GM19372 (cell line): ENCODE data around the gene RSRC1.
"Not testable (repeated sequence)": the region's sequence is repeated elsewhere in the genome, so short reads cannot be mapped to it uniquely, and the experiment has no call there.

Source experiments
- ATAC-seq: cut with Tn5 transposase; IDR thresholded peaks from one replicate; pipeline ENCODE4 v1.9.1; 2021; ENCODE audit warnings: mild to moderate bottlenecking, low read depth, moderate library complexity; ENCODE audit not compliant: unreplicated experiment

The RSRC1 gene

GRCh38 chr3:158213461-158213860 lies 103.6 kb downstream of the RSRC1 start:
- no peak for ATAC-seq

GRCh38 chr3:158217992-158218391 lies 108.1 kb downstream of the RSRC1 start:
- no peak for ATAC-seq

GRCh38 chr3:158220575-158220974 lies 110.7 kb downstream of the RSRC1 start:
- ATAC-seq: no peak

- ATAC-seq: no peak
Observed at GRCh38 chr3:158221426-158221825, 111.5 kb downstream of the RSRC1 start.

GRCh38 chr3:158226429-158226828 lies 116.5 kb downstream of the RSRC1 start:
- no peak for ATAC-seq

GRCh38 chr3:158228942-158229341 lies 119.1 kb downstream of the RSRC1 start:
- ATAC-seq: not testable (repeated sequence)

GRCh38 chr3:158233791-158234190 lies 123.9 kb downstream of the RSRC1 start:
- ATAC-seq: no peak

- ATAC-seq: no peak
Observed at GRCh38 chr3:158244274-158244673, 134.4 kb downstream of the RSRC1 start.

GRCh38 chr3:158247288-158247687 lies 137.4 kb downstream of the RSRC1 start:
- no peak for ATAC-seq

- ATAC-seq: no peak
Observed at GRCh38 chr3:158248261-158248660, 138.4 kb downstream of the RSRC1 start.

GRCh38 chr3:158249183-158249582 lies 139.3 kb downstream of the RSRC1 start:
- no peak for ATAC-seq

- no peak for ATAC-seq
Observed at GRCh38 chr3:158258619-158259018, 148.7 kb downstream of the RSRC1 start.

- no peak for ATAC-seq
Observed at GRCh38 chr3:158260392-158260791, 150.5 kb downstream of the RSRC1 start.

GRCh38 chr3:158261371-158261991 lies 151.6 kb downstream of the RSRC1 start:
- no peak for ATAC-seq

GRCh38 chr3:158264894-158265293 lies 155.0 kb downstream of the RSRC1 start:
- no peak for ATAC-seq

GRCh38 chr3:158267015-158267414 lies 157.1 kb downstream of the RSRC1 start:
- ATAC-seq: no peak

- no peak for ATAC-seq
Observed at GRCh38 chr3:158269942-158270341, 160.1 kb downstream of the RSRC1 start.

- no peak for ATAC-seq
Observed at GRCh38 chr3:158272081-158272480, 162.2 kb downstream of the RSRC1 start.

- no peak for ATAC-seq
Observed at GRCh38 chr3:158273656-158274055, 163.8 kb downstream of the RSRC1 start.

GRCh38 chr3:158278187-158278586 lies 168.3 kb downstream of the RSRC1 start:
- no peak for ATAC-seq

- no peak for ATAC-seq
Observed at GRCh38 chr3:158279609-158280008, 169.7 kb downstream of the RSRC1 start.

- ATAC-seq: no peak
Observed at GRCh38 chr3:158295771-158296170, 185.9 kb downstream of the RSRC1 start.

- no peak for ATAC-seq
Observed at GRCh38 chr3:158297940-158298339, 188.1 kb downstream of the RSRC1 start.
